GM21528 (cell line): ENCODE data around the gene ZNF76.

Experiments
- ATAC-seq: cut with Tn5 transposase; IDR thresholded peaks from one replicate; pipeline ENCODE4 v1.9.1; 2021; ENCODE audit warnings: mild to moderate bottlenecking, moderate library complexity; ENCODE audit not compliant: unreplicated experiment, low FRiP score

The ZNF76 gene

DNA sequence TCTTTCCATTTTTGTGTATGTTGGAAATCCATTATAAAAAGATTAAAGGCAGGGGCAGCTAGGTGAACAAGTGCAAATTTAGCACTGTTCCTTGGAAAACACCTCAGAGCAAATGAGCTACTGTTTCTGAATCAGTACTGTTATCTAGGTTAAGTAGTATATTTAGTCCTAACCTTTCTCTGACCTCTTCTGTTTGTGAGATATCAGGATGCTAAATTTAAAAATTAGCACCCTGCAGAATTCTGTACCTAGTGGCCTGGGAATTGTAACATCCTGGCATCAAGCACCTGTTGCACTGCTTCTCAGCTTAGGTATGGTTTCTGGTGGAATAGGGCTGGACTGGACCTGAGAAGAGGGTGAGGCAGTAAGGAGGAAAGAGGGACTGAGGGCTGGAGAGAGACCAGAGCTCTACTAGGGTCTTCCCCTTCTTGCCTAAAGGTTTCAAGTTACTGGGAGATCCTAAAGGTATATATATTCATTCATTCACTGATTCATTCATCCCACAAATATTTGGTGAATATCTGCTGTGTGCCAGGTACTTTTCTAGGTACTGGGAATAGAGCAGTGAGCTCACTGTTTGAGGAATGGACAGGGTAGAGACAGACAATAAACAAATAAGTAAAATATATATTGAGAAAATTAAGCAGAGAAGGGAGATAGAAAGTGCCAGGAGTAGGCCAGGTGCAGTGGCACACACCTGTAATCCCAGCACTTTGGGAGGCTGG lies 5.2 kb downstream of the ZNF76 start:
- ATAC-seq, result no peak

DNA sequence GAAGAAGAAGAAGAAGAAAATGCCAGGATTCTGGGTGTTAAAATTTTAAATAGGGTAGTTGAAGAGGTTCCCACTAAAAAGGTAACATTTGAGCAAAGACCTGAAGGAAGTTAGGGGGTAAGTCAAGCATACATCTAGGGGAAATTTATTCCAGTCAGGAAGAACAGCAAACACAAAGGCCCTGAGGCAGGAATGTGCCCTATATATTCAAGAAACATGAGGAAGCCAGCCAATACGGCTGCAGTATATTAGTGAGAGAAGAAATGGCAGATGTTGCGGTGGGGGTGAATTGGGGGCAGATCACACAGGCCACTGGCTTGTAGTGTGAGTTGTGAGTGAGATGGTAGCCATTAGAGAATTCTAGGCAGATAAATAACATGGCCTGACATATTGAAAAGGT lies 6.0 kb downstream of the ZNF76 start:
- no peak for ATAC-seq

DNA sequence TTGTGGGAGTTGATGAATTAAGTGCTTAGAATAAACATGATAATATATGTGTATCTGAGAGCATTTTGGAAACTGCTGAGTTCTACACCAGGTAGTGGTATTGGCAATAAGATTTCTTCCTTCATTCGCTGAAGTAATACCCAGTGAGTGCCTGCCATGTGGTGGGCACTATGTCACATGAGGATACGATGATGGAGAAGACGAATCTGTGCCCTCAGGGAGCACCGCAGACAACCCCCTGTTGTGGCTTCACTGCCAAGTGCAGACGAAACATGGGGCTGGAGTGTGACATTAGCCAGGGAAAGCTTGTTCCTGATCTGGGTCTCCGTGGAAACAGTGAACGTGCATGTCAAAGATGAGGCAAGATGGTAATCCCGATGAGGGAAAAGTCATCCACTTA lies 7.9 kb downstream of the ZNF76 start:
- no peak for ATAC-seq

DNA sequence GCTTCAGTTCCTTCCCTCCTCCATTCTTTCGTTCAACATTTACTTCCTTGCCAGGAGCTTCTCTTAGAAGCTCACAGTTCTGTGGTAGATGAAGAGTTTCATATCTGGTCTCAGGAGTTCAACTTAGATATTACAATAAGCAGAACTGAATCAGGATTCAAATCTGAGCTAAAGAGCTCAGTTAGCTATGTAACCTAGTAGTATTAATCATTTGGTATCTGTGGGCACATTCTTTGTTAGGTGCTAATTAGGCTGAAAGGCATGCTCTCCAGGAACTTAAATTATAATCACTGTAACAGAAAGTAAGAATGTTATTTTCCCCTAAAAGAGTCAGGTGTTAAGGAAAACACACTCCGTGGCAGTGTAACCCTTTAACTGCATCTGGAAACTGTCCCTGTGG lies 8.4 kb downstream of the ZNF76 start:
- ATAC-seq, result no peak

DNA sequence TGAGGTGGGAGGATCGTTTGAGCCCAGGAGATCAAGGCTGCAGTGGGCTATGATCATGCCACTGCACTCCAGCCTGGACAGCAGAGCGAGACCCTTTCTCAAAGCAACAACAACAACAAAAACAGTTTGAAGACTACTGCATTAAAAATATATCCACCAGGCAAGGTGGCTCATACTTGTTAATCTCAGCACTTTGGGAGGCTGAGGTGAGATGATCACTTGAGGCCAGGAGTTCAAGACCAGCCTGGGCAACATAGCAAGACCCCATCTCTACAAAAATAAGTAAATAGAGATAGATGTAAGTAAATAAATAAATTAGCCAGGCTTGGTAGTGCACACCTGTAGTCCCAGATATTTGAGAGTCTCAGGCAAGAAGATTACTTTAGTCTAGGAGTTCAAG lies 12.5 kb downstream of the ZNF76 start:
- no peak for ATAC-seq

DNA sequence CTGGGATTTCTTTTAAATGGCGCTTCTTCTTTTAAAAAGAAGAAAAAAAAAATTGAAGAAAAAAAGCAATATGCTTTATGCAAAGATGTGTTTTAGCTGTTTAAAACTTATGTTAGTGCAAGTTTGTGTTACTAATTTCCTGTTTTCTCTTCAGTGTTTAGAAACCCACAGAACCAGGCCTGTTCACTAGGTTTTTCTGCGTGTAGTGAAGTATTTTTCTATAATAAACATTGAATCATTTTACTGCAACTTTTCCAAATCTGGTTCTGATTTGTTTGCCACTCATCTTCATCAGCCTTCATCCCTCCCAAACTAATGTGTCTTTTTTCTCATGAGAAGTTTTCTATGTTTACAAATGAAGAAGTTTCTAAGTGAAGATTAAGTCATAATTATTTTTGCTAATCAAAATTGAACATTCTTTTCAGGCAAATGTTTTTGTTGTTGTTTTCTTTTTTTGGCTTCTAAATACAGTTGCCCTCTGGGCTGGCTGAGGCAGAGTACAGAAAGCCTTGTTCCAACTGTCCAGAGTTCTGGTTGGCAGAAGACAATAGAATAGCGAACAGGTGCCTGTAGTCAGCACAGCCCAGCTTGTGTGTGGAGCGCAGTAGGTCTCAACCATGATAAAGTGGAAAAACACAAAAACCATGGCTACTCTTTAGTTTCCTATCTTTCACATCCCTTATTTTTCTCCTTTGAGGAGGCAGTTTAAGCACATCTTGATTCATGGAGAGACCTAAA lies 14.5 kb downstream of the ZNF76 start:
- no peak for ATAC-seq

DNA sequence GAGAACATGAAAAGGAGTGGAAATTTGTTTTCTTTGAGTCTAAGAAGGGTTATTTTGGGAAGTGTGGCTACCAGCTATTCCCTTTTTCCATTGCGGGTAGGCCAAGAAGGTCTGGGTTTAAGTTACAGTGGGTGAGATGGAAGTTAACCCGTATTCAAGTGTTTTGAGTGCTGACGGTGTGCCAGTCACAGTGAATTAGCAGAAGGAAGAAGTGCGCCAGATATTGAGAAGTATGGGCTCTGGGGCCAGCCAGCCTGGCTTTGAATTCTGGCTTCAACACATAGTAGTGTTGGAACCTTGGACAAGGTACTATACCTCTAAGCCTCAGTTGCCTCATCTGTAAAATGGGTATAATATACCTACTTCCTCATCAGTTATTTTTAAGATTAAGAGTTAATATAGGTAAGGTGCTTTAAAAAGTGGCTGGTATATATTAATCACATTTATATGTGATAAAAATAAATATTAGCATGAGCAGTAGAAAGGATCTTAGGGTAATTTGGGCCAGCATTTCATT lies 16.3 kb downstream of the ZNF76 start:
- ATAC-seq, result no peak

DNA sequence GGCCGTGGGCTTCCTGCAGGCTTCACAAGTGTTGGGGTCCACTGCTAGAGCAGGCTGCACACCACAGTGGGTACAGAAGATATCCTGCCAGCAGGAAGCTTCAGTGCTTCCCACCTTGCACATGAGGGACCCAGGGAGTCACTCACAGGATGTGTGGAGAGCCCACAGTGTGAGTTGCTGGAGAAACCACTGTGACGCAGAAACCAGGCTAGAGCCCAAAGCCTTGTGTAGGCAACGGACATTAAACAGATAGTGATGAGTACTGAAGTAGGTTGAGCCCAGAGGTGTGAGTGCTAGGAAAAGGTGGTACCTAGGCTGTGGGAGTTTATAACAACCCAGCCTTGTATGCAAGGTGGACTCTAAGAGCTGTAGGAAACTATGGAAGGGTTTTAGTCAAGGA lies 19.2 kb downstream of the ZNF76 start:
- no peak for ATAC-seq

DNA sequence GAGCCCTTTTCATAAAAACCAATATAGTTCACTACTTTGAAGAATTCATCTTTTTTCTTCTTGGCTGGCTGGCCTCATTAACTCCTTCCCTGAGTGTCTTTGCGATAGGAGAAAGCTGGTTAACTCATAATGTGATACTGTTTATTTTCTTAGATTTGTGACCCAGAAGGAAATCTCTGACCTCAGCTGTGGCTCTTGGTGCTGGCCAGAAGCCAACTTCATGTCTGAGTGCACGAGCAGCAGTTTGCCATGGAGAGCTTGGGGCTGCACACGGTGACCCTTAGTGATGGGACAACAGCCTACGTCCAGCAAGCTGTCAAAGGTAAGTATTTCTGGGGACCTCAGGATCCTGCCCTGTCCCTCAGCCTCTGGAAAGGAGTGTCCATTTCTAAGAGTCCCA lies 21.4 kb downstream of the ZNF76 start:
- no peak for ATAC-seq

DNA sequence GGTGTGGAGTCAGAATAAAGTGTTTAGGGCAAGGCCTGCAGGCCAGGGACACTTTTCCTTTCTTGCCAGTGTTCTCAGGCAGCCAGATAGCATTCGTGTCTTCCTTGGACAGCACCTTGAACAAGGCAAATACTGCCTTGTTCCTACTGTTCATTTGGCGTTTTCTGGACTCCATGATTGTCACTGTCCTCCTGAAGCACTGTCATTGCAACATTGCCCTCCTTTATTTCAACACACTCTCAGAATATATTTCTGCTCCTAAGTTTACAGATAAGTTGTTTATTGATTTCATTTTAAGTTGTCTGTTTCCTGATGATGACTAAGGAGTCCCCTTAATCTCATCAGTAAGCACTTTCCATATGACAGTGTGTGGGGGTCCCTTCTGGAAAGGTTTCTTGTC lies 22.9 kb downstream of the ZNF76 start:
- no peak for ATAC-seq

DNA sequence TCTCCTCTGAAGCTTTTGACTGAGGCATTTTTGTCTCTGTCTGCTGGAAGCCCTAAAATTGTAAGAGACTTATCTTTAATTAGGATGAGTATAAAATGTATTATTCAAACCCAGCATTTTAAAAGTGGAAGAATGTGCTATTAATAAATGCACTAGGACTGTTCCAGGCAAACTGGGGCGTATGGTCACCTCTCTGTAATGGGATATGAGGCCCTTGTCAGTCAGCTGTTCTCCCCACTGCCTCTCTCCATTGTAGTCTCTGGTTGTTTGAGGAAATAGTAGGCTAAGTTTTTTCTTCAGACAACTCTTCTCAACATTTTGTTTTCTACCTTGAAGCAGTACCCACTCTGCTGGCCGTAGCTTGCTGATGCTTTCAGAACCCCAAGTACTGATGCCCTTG lies 23.8 kb downstream of the ZNF76 start:
- no peak for ATAC-seq

DNA sequence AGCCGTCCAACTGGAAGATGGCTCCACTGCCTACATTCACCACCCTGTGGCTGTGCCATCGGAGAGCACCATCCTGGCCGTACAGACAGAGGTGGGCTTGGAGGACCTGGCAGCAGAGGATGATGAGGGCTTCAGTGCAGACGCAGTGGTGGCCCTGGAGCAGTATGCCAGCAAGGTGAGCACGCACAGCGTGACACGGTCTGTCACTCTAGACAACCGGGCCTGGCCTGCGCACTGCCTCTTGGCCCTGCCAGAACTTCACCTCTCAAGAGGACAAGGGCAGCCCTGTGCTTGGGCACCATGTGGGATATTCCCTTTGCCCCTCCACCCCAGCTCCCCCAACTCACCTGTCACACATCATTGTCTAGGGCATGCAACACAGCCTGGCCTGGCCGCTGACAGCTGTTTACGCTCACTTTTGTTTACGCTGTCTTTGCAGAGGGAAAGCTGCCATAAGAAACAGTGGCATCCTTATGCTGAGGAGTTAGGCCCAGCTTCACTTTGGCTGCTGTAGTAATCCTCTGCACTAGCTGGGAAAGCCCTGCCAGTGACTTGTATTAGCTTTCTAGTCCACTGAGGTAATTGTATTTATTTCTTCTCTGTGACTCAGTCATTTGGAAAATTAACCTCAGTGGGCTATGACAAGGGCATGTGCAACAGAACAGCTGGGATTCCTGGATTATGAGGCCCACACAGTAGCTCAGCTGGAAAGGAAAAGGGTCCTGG lies 28.3 kb downstream of the ZNF76 start:
- ATAC-seq, result no peak

DNA sequence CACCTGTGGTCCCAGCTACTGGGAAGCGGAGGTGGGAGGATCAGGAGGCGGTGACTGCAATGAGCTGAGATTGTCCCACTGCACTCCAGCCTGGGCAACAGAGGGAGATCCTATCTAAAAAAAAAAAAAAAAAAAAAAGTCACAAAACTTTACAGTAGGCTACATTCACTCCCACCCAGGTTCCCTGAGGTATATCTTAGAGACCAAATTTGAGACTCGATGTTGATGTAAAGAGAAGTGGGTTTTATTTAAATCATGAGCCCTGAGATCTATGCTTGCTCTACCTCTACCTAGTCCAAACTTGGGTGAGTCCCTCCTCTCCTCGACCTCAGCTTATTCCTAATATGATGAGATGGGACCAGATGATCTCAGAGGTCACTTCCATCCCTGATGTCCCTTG lies 29.3 kb downstream of the ZNF76 start:
- no peak for ATAC-seq

DNA sequence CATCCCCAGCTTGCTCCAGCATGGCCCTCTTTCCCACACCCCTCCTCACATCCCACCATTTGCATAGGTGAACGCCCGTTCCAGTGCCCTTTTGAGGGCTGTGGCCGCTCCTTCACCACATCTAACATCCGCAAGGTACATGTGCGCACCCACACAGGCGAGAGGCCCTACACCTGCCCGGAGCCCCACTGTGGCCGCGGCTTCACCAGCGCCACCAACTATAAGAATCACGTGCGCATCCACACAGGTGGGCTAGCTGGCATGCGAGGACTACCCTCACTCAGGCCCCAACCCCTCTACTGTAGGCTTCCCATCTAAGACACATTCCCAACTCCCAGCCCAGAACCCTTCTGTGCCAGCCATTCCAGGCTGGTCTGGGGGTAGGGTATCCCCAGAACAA lies 32.0 kb downstream of the ZNF76 start:
- ATAC-seq, result no peak

DNA sequence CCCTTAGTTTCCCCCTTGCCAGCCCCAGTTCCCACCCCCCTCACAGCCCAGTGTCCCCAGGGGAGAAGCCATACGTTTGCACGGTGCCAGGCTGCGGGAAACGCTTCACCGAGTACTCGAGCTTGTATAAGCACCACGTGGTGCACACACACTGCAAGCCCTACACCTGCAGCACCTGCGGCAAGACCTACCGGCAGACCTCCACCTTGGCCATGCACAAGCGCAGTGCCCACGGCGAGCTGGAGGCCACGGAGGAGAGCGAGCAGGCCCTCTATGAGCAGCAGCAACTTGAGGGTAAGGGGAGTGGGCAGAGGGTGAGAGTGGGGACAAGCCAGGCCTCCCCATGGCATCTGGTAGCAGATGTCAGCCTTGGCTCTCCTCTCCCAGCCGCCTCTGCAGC lies 33.0 kb downstream of the ZNF76 start:
- ATAC-seq, result no peak

DNA sequence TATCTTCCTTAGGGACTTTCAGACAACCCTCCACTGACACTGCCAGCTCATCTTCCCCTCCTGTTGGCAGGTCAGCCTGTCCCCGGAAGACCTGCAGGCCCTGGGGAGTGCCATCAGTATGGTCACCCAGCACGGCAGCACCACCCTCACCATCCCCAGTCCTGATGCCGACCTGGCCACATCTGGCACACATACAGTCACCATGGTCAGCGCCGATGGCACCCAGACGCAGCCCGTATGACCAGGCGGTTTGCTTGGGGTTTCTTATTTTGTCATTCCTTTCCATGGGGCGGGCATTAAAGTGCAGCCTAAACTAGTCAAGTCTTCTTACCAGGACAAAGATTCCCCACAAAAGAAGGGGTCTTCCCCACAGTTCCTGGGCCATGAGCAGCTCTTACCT lies 34.1 kb downstream of the ZNF76 start:
- no peak for ATAC-seq

DNA sequence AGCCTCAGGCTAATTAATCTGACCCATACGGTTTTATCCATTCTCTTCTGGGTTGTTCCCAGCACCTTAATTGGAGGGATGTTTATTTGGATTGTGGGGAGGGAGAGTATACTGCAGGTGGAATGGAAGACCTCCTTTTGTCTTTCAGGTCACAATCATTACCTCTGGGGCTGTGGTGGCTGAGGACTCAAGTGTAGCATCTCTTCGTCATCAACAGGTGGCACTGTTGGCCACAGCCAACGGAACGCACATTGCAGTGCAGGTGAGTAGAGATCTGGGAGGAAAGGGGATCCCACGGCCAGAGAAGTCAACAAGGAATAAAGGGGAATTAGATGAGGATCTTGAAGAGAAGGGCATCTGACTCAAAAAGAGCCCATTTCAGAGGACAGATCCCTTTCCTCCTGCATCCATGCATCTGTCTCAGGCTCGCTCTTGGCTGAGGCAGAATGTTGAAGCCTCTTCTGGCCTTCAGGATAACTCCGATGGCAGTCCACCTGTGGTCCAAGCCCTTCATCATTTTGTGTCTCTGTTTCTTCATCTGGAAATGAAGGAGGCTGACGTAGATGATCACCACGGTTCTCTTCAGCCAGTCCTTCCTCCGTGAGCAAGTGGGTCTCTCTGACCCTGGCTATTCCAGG lies 34.9 kb downstream of the ZNF76 start:
- ATAC-seq, result no peak

DNA sequence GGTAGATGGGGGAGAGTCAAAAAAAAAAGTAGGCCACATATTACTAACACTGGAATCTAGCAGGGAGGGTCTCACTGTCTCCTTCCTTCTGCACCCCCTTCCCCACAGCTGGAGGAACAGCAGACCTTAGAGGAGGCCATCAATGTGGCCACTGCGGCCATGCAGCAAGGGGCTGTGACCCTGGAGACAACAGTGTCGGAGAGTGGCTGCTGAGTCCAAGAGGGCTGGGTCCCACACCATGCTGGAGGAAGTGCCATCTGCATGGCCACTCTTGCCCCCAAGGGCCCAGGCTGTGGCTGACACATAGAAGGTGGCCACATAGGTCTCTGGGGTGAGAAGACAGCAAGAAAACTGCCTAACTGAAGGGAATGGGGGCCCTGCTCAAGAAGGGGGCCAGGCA lies 35.5 kb downstream of the ZNF76 start:
- no peak for ATAC-seq

DNA sequence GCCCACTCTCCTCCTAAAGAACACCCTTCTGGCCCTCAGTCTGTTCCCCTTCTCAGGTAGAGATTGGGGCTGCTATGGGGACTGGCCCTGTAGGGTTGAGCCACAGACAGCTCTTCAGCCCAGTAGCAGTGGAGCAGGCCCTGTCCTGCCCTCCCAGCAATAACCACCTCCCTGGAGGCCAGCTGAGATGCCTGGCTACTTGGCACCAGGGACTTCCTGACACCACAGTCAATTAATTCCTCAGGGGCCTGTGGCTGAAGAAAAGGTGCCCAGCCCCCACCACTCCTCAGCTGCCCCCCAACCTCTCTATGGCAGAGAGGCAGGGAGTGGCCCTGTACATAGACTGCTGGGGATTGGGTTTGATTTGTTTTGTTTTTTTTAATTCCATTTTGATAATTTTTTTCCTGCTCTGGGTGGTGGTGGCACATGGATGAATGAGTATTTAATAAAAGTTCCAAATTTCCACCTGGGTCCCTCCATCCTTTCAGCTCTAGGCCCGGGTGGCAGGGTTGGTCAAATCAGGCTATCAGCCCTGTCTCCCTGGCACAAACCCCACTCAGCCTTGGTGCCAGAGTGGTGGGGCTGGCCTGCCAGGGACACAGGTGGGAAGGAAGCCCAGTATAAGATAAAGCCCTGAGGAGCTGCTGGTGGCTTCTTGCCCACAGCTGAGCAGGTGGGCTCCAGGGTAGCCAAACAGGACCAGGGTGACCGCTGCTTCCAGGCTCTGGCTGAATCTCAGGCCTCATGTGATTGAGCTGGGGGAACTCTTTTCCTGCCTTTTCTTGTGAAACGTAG lies 36.2 kb downstream of the ZNF76 start:
- ATAC-seq, result no peak

DNA sequence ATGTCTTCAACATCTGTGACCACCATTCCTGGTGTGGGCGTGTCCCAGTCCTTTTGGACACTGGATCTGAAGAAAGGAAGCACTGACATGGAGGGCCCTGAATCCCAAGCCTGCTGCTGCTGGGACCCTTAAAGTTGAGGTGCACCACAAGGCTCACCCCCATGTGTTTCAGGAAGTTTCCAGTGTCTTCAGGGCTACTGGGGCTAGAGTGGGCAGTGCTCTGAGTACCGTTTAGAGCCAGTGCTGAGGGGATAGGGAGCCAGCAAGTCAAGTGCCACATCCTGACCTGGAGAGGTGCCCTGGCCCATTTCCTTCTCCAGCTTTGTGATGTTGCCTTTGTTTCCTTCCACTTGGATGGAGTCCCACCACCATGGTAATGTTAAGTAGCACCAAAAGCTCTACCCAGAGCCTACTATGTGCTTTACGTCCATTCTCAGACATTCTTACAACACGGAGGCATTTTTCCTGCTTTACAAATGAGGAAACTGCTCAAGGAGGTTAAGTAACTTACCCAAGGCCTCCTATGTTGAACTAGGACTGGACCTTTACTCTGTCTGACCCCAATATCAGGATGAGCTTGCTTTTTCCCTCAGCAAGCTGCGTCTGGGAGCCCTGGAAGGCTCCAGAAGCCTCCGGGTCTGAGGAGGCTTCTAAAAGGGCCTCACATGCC lies 37.5 kb downstream of the ZNF76 start:
- ATAC-seq, result no peak
